Measurements from ENCODE around the gene ZNF124.

Gene ZNF124

GRCh38 chr1:247111259-247111699 lies 60.5 kb downstream of the ZNF124 start:
- no peak for DNase-seq (ENCODE audit: extremely low read depth, low read depth)
- no peak for TF ChIP-seq CTCF (IDR thresholded peaks at IDR 0.05; ENCODE audit: low read depth, low read length)

GRCh38 chr1:247110627-247111258 lies 61.1 kb downstream of the ZNF124 start:
- TF ChIP-seq CTCF (IDR thresholded peaks at IDR 0.05; ENCODE audit: low read depth, low read length), result no peak
- DNase-seq (ENCODE audit: extremely low read depth, low read depth), result no peak

GRCh38 chr1:247107694-247108093 lies 64.1 kb downstream of the ZNF124 start:
- no peak for TF ChIP-seq CTCF (IDR thresholded peaks at IDR 0.05; ENCODE audit: low read depth, low read length)
- no peak for DNase-seq (ENCODE audit: extremely low read depth, low read depth)

- no peak for DNase-seq (ENCODE audit: extremely low read depth, low read depth)
- TF ChIP-seq CTCF (IDR thresholded peaks at IDR 0.05; ENCODE audit: low read depth, low read length), result no peak
These were observed 65.9 kb downstream of the ZNF124 start for GRCh38 chr1:247105966-247106365.

Data from AG09319 (cell line).